HCT116 (cell line): ENCODE results near the gene EPHB3. TPM values are rescaled to one million over a fixed set of nuclear protein-coding genes. Genes with fewer than 3 reads are reported as not detected.

ENCODE experiments used
- ATAC-seq: fragments of 200-7000 bp; cut with Tn5 transposase; 2 replicates; pipeline ENCODE4 v1.9.1; 2020; ENCODE audit warnings: mild to moderate bottlenecking, moderate library complexity
- BruUV-seq: library from RNA; stranded (reverse); fragments of 400-500 nt; replicated peaks from 2 replicates; lab custom pipeline; 2021; lab: Mats Ljungman, UMichigan
- CTCF ChIA-PET: fragments of 300-600 bp; sonication (Branson Sonifier 250); formaldehyde crosslinking; loops from one replicate; lab custom pipeline; 2021; ENCODE audit warnings: antibody characterized with exemption; lab: Charles Lee
- POLR2A ChIA-PET: fragments of 300-600, 350-600 bp; sonication (Branson Sonifier 250); formaldehyde crosslinking; loops from one replicate; lab custom pipeline; 2021; ENCODE audit warnings: antibody characterized with exemption; lab: Charles Lee
- RAD21 ChIA-PET, 2 experiments: fragments of 300-600 bp; sonication (Branson Sonifier 250); formaldehyde crosslinking; loops; one replicate each; lab custom pipeline; 2023; ENCODE audit warnings: low total read pairs in 2 of 2; ENCODE audit not compliant: uncharacterized antibody in 2 of 2, unreplicated experiment in 2 of 2, low non-redundant PET in 1 of 2; lab: Charles Lee
- DNase-seq: peaks from one replicate; pipeline ENCODE4 v3.0.0-alpha.2; 2010; ENCODE audit warnings: low read depth, low spot score
- H2AFZ ChIP-seq: fragments of 200-600 bp; shearing (Covaris generic), sonication (generic); 2 replicates; pipeline ENCODE4 v1.6.1; 2017; ENCODE audit warnings: low read depth, mixed run types, mixed read lengths, antibody characterized with exemption, low read length; ENCODE audit not compliant: poor library complexity, severe bottlenecking
- H3K27ac ChIP-seq: 2 replicates; pipeline ENCODE4 v1.5.1; 2012; ENCODE audit warnings: low read depth, low read length
- H3K27me3 ChIP-seq: fragments of 200-600 bp; sonication (generic); 2 replicates; pipeline ENCODE4 v1.6.1; 2016; ENCODE audit warnings: mixed run types, low read length, mixed read lengths; ENCODE audit not compliant: insufficient read depth
- H3K36me3 ChIP-seq, 2 experiments: fragments of 200-500 bp in 1 of 2; fragments of 200-600 bp in 1 of 2; sonication (Bioruptor generic) in 1 of 2; sonication (generic) in 1 of 2; 2 replicates each; pipeline versions ENCODE4 v1.5.1 to v1.6.1; 2014 to 2016; ENCODE audit warnings: low read length in 2 of 2, inconsistent platforms in 1 of 2, mixed read lengths in 1 of 2, mixed run types in 1 of 2; ENCODE audit not compliant: insufficient read depth in 2 of 2, control insufficient read depth in 1 of 2
- H3K4me1 ChIP-seq, 2 experiments: fragments of 200-600 bp in 1 of 2; sonication (generic) in 1 of 2; 2 replicates each; pipeline versions ENCODE4 v1.5.1 to v1.6.1; 2012 to 2017; ENCODE audit warnings: low read length in 2 of 2, inconsistent platforms in 1 of 2, mild to moderate bottlenecking in 1 of 2, mixed read lengths in 1 of 2, mixed run types in 1 of 2, moderate library complexity in 1 of 2; ENCODE audit not compliant: insufficient read depth in 2 of 2, control insufficient read depth in 1 of 2
- H3K4me2 ChIP-seq: fragments of 200-600 bp; sonication (generic); 2 replicates; pipeline ENCODE4 v1.6.1; 2017; ENCODE audit warnings: mixed run types, low read length, mixed read lengths
- H3K4me3 ChIP-seq, 2 experiments: fragments of 200-600 bp in 1 of 2; sonication (generic) in 1 of 2; replicated peaks in 1 of 2; 2 replicates each; pipeline ENCODE4 v1.5.1; 2011 to 2016; ENCODE audit warnings: low read length in 2 of 2, control low read depth in 1 of 2, low read depth in 1 of 2, mild to moderate bottlenecking in 1 of 2, mixed read lengths in 1 of 2, mixed run types in 1 of 2
- H3K79me2 ChIP-seq: fragments of 200-600 bp; sonication (generic); 2 replicates; pipeline ENCODE4 v1.6.1; 2017; ENCODE audit warnings: mild to moderate bottlenecking, mixed run types, low read length, moderate library complexity, mixed read lengths; ENCODE audit not compliant: insufficient read depth
- H3K9ac ChIP-seq: fragments of 200-600 bp; sonication (generic); 2 replicates; pipeline ENCODE4 v1.6.1; 2016; ENCODE audit warnings: low read length, mixed read lengths
- H3K9me2 ChIP-seq: fragments of 200-600 bp; sonication (generic), shearing (Covaris generic); 2 replicates; pipeline ENCODE4 v1.6.1; 2017; ENCODE audit warnings: mixed run types, mild to moderate bottlenecking, moderate library complexity; ENCODE audit not compliant: insufficient read depth
- H3K9me3 ChIP-seq, 2 experiments: fragments of 200-500 bp in 1 of 2; fragments of 200-600 bp in 1 of 2; sonication (Bioruptor generic) in 1 of 2; sonication (generic) in 1 of 2; 2 replicates each; pipeline ENCODE4 v1.6.1; 2014 to 2017; ENCODE audit warnings: low read length in 2 of 2, mixed read lengths in 2 of 2, inconsistent platforms in 1 of 2, low read depth in 1 of 2, mild to moderate bottlenecking in 1 of 2, mixed run types in 1 of 2, moderate library complexity in 1 of 2; ENCODE audit not compliant: control insufficient read depth in 1 of 2, insufficient read depth in 1 of 2
- H4K20me1 ChIP-seq: fragments of 200-600 bp; sonication (generic), shearing (Covaris generic); 2 replicates; pipeline ENCODE4 v1.6.1; 2017; ENCODE audit warnings: mixed run types, mild to moderate bottlenecking, moderate library complexity; ENCODE audit not compliant: insufficient read depth
- RAD21 ChIP-seq: IDR thresholded peaks from 2 replicates; pipeline ENCODE4 v1.6.1; 2012; ENCODE audit warnings: low read depth, mild to moderate bottlenecking
- REST ChIP-seq: IDR thresholded peaks from 2 replicates; pipeline ENCODE4 v1.6.1; 2012; ENCODE audit warnings: low read depth
- intact Hi-C: fragments of 100-400 bp; cut with micrococcal nuclease; formaldehyde crosslinking; loops from 2 replicates; pipeline ENCODE4 v1.10.0; 2022
- total RNA-seq: library from RNA; stranded (reverse); gene quantifications from one replicate; pipeline ENCODE4 v1.2.1, GENCODE V29; 2021; ENCODE audit not compliant: unreplicated experiment
- TF ChIP-seq, protein P1 (sequence below): IDR thresholded peaks from 2 replicates; pipeline ENCODE4 v1.6.1; 2011; ENCODE audit warnings: mild to moderate bottlenecking, low read length, moderate library complexity; ENCODE audit not compliant: insufficient replicate concordance; ENCODE audit errors: extremely low read depth

Gene EPHB3
- total RNA-seq, 1 experiment from 2014 or later: 6.5 TPM

DNA sequence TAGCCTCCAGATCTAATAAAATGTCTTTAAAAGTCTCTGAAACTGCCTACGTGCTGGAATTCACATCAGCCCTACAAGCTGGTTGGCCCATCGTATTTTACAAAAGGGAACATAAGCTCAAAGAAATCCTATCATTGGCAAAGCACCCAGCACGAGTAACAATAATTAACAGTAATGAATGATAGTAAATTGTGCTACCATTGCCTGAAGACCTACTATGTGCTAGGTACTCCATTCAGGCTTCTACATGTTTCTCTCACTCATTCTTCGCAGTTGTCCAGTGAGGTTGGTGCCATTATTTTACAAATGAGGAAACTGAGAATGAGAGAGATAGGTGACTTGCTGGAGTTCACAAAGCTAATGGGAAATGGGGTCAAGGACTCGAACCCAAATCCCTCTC lies 7.1 kb upstream of the EPHB3 start:
- Histone ChIP-seq H3K9ac (no peak overlapping the region), H3K4me2 (no peak overlapping the region), H3K79me2 (no peaks in the 10 kb centered on the region), H3K9me2 (no peaks in the 10 kb centered on the region), H2AFZ (no peak overlapping the region), H3K4me3 (no peak overlapping the region), H3K27me3 (no peaks in the 10 kb centered on the region), H3K27ac (no peak overlapping the region), H3K36me3 (no peaks in the 10 kb centered on the region), H4K20me1 (no peaks in the 10 kb centered on the region), H3K4me1 (no peaks in the 10 kb centered on the region), H3K9me3 (no peaks in the 10 kb centered on the region)
- ATAC-seq: no peak
- no TSS peak for BruUV-seq
- no peak for DNase-seq
- POLR2A ChIA-PET: no interaction called here
- TF ChIP-seq, protein P1, sequence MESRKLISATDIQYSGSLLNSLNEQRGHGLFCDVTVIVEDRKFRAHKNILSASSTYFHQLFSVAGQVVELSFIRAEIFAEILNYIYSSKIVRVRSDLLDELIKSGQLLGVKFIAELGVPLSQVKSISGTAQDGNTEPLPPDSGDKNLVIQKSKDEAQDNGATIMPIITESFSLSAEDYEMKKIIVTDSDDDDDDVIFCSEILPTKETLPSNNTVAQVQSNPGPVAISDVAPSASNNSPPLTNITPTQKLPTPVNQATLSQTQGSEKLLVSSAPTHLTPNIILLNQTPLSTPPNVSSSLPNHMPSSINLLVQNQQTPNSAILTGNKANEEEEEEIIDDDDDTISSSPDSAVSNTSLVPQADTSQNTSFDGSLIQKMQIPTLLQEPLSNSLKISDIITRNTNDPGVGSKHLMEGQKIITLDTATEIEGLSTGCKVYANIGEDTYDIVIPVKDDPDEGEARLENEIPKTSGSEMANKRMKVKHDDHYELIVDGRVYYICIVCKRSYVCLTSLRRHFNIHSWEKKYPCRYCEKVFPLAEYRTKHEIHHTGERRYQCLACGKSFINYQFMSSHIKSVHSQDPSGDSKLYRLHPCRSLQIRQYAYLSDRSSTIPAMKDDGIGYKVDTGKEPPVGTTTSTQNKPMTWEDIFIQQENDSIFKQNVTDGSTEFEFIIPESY: no peak
- TF ChIP-seq RAD21 (no peak), REST (no peak)
- RAD21 ChIA-PET: no interaction called here
- intact Hi-C loops: no loop called here
- CTCF ChIA-PET: no interaction called here
